Measurements from ENCODE around the gene SNAPC3.

SNAPC3 gene

GRCh38 chr9:15469862-15470261, 47.2 kb downstream of the SNAPC3 start:
- Histone ChIP-seq H3K27me3 (replicated peaks; ENCODE audit: insufficient read depth, low read length) (no peaks in the 10 kb centered on the region), H3K4me1 (ENCODE audit: low read length) (no peaks in the 10 kb centered on the region), H2AFZ (ENCODE audit: low read length) (no peak overlapping the region), H3K27ac (ENCODE audit: low read length) (no peak overlapping the region), H3K36me3 (replicated peaks; ENCODE audit: insufficient read depth, low read length) (no peaks in the 10 kb centered on the region), H3K79me2 (ENCODE audit: low read length) (no peaks in the 10 kb centered on the region), H3K4me2 (ENCODE audit: low read depth, low read length) (no peak overlapping the region), H3F3A (ENCODE audit: insufficient read depth, low read length) (no peaks in the 10 kb centered on the region), H4K20me1 (ENCODE audit: insufficient read depth, low read length) (no peaks in the 10 kb centered on the region), H3K9ac (ENCODE audit: low read length) (no peak overlapping the region), H3K9me3 (replicated peaks; ENCODE audit: insufficient read depth, low read length) (no peaks in the 10 kb centered on the region), H3K4me3 (ENCODE audit: low read length) (no peak overlapping the region), H3K9me2 (replicated peaks; ENCODE audit: insufficient read depth, low read length) (no peaks in the 10 kb centered on the region)
- no peak for DNase-seq
- TF ChIP-seq EZH2phosphoT487 (IDR thresholded peaks at IDR 0.05; ENCODE audit: low read length) (no peak), CTCF (IDR thresholded peaks at IDR 0.05; ENCODE audit: low read length) (no peak), EZH2 (optimal IDR thresholded peaks at IDR 0.05; ENCODE audit: low read depth, low read length) (no peak)

- no peak overlapping the region for H2AFZ ChIP-seq (ENCODE audit: low read length)
- no peaks in the 10 kb centered on the region for H3K9me3 ChIP-seq (replicated peaks; ENCODE audit: insufficient read depth, low read length)
- no peak for DNase-seq
- no peaks in the 10 kb centered on the region for H3K4me1 ChIP-seq (ENCODE audit: low read length)
- no peaks in the 10 kb centered on the region for H3F3A ChIP-seq (ENCODE audit: insufficient read depth, low read length)
- no peaks in the 10 kb centered on the region for H3K9me2 ChIP-seq (replicated peaks; ENCODE audit: insufficient read depth, low read length)
- H3K9ac ChIP-seq (ENCODE audit: low read length), result no peak overlapping the region
- TF ChIP-seq EZH2phosphoT487 (IDR thresholded peaks at IDR 0.05; ENCODE audit: low read length) (no peak), CTCF (IDR thresholded peaks at IDR 0.05; ENCODE audit: low read length) (no peak), EZH2 (optimal IDR thresholded peaks at IDR 0.05; ENCODE audit: low read depth, low read length) (no peak)
- no peak overlapping the region for H3K4me2 ChIP-seq (ENCODE audit: low read depth, low read length)
- no peaks in the 10 kb centered on the region for H4K20me1 ChIP-seq (ENCODE audit: insufficient read depth, low read length)
- no peak overlapping the region for H3K4me3 ChIP-seq (ENCODE audit: low read length)
- no peak overlapping the region for H3K27ac ChIP-seq (ENCODE audit: low read length)
- no peaks in the 10 kb centered on the region for H3K36me3 ChIP-seq (replicated peaks; ENCODE audit: insufficient read depth, low read length)
- H3K79me2 ChIP-seq (ENCODE audit: low read length), result no peaks in the 10 kb centered on the region
- H3K27me3 ChIP-seq (replicated peaks; ENCODE audit: insufficient read depth, low read length), result no peaks in the 10 kb centered on the region
These were observed 53.4 kb downstream of the SNAPC3 start for GRCh38 chr9:15475923-15476536.

- DNase-seq, result no peak
- Histone ChIP-seq H3K36me3 (replicated peaks; ENCODE audit: insufficient read depth, low read length) (no peaks in the 10 kb centered on the region), H3F3A (ENCODE audit: insufficient read depth, low read length) (no peaks in the 10 kb centered on the region), H3K79me2 (ENCODE audit: low read length) (no peaks in the 10 kb centered on the region), H3K4me3 (ENCODE audit: low read length) (no peak overlapping the region), H3K27me3 (replicated peaks; ENCODE audit: insufficient read depth, low read length) (no peaks in the 10 kb centered on the region), H3K9me3 (replicated peaks; ENCODE audit: insufficient read depth, low read length) (no peaks in the 10 kb centered on the region), H3K4me1 (ENCODE audit: low read length) (no peaks in the 10 kb centered on the region), H3K9ac (ENCODE audit: low read length) (no peak overlapping the region), H3K27ac (ENCODE audit: low read length) (no peak overlapping the region), H2AFZ (ENCODE audit: low read length) (no peak overlapping the region), H4K20me1 (ENCODE audit: insufficient read depth, low read length) (no peaks in the 10 kb centered on the region), H3K4me2 (ENCODE audit: low read depth, low read length) (no peak overlapping the region), H3K9me2 (replicated peaks; ENCODE audit: insufficient read depth, low read length) (no peaks in the 10 kb centered on the region)
- TF ChIP-seq EZH2phosphoT487 (IDR thresholded peaks at IDR 0.05; ENCODE audit: low read length) (no peak), EZH2 (optimal IDR thresholded peaks at IDR 0.05; ENCODE audit: low read depth, low read length) (no peak), CTCF (IDR thresholded peaks at IDR 0.05; ENCODE audit: low read length) (no peak)
These were observed 57.4 kb downstream of the SNAPC3 start for GRCh38 chr9:15480028-15480427.
